Posterior vena cava (tissue), 2 donors: ENCODE results near the gene ATF3. TPM values are rescaled to one million over a fixed set of nuclear protein-coding genes. Genes with fewer than 3 reads are reported as not detected.
A peak's percentile ranks its signal among the peaks of the same experiment; 100 is the strongest.

Source experiments
- DNase-seq: peaks from one replicate; pipeline ENCODE4 v3.0.0-alpha.2; 2020; ENCODE audit warnings: low spot score
- intact Hi-C, 2 donors: fragments of 100-400 bp; cut with DNase I; formaldehyde crosslinking; loops; one replicate each; pipeline versions ENCODE4 v1.14.1 to v1.14.2; 2022 to 2023
- total RNA-seq, 2 donors: library from RNA; stranded (reverse); fragmentation: NEBNext Ultra II Directional; extraction: Animal tissue kit (Norgen Biotek cat#: 25700); gene quantifications; one replicate each; pipeline ENCODE4 v1.2.1, GENCODE V29; 2021
- donor health status: DM: yes; HTN: yes; CAD: no.
- donor health status: DM: yes; HTN: yes; CAD: no.

Gene ATF3
- total RNA-seq, 2 donors from 2014 or later = 43.4 to 193 TPM

DNA sequence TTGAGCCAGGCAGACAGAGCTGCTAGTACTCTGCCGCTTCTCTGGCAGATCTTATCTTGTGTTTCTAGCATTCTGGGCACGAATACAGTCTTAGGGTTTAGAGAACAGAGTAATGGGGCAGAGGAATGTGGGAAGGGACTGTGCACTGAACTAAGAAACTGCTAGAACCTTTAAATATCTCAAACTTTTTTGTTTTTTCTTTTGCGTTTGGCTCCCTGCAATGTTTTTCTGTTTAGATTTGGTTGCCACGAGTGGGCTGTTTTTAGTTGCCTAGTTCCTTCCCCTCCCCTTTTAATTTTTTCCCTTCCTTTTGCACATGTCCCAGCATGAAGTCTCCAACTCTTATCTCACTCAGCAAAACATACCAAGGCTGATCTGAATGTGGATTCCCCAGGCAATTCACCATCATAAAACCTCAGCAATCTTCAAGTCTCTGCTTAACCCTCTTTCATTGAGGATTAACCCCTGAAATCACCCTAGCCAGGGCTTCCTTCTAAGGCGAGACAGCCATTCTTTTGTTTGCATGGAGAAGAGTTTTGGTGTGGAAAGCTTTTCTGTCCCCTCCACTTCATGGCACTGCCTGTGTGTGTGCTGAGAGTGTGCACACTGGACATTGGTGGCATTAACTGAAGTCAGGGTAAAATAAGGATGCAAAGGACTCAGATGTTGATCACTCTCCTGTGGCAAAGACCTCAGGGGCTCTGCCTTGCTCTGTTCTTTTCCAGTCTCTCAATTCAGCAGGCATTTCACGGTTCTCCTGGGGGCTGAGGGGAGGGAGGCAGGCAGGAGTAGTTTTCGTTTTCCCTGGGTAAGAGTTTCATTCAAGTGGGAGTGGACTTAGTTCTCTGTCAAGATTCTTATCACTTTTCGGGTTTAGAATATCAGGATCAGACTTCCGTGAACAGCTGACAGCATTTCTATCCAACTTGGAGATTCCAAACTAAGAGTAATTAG is 2.8 kb upstream of the ATF3 start:
- intact Hi-C loops = no loop called here
- DNase-seq = no peak

DNA sequence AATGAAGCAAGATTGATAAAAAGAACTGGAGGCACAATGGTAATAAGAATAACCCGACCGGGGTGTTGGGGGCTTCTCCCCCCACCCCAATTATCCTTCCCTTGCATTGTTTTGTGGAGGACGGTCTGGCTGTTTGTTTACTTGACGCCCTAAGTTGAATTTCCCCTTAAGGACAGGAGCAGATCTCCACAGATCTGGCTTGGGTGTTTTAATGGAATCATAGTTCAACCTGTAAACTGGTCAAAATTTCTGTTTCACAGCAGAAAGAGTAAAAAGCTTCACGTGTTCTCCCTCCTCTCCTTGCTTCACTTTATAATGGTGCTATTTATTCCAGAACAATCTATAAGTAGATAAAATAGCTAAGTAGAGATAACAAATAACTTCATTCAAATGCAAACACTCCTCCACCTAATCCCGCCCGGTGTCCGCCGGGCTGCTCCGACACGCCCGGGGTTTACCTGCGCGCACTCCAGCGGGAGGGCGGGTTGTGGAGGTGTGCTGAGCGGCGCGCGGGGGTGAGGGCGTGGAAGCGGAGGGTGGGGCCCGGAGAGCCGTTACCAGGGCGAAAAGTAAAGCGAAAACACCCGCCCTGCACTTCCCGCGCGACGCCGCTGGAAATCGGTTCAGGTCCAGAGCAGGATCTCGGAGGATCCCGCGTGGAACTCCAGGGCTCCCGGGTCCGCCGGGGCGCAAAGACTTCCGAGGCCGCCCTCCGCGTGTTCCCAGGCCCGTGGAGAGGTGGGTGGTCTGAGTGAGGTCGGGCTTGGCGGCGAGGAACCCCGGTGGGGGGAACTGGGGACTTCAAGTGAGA is 2.0 kb upstream of the ATF3 start:
- DNase-seq = peak; percentile 89
- intact Hi-C loops = no loop called here

DNA sequence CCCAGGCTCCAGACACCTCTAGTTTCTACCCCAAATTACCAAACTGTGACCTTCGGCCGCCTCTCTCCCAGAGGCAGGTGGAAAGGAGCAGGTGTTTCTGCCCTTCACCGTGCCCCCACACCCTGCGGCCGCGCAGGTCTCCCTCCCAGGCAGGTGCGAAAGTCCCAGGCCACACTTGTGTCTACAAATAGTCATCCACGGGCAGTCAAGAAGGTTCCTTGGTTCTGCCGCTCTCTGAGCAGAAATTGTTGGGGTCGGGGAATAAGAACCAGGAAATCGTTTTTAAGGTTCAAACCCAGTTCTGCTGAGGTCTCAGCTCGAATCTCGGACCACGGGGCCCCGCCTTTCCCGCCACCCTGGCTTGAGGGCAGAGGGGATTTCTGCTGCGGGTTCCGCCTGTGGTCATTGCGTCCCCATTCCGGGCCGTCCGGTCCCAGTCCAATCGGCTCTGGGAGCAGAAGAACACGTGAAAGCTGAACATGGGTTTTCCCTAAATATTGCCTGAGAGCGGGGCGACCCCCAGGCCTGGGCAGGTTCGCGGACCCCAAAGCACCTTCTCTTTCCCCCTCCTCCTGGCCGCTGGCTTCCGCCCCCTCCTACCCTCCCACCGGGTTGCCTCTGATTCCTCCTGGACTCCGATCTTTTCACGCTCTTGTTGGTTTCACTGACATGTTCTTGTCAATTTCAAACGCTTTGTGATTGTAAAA is 1.2 kb upstream of the ATF3 start:
- intact Hi-C loops = no loop called here
- DNase-seq = no peak

DNA sequence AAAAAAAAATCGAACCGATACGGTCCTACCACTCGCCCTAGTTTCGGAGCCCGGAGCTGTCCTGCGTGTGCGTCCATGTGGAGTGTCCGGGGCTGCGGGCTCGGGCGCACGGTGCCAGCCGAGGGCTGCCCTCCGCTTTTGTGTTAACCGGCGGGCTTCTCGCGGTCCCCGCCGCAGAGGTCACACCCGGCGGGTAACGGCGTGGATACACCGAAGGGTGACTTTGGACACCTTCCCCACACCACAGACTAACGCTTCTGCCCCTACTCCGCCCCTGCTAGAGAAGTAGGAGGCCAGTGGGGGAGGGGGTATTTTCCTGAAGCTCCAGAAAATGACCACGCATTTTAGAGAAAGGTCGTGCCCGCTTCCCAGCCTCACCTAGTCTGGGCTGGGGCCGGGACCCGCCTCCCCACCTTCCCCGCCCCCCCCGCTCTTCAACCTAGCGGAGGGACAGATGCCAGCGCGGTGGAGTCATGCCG is 609 bp upstream of the ATF3 start:
- intact Hi-C loops = no loop called here
- DNase-seq = peak; percentile 88

DNA sequence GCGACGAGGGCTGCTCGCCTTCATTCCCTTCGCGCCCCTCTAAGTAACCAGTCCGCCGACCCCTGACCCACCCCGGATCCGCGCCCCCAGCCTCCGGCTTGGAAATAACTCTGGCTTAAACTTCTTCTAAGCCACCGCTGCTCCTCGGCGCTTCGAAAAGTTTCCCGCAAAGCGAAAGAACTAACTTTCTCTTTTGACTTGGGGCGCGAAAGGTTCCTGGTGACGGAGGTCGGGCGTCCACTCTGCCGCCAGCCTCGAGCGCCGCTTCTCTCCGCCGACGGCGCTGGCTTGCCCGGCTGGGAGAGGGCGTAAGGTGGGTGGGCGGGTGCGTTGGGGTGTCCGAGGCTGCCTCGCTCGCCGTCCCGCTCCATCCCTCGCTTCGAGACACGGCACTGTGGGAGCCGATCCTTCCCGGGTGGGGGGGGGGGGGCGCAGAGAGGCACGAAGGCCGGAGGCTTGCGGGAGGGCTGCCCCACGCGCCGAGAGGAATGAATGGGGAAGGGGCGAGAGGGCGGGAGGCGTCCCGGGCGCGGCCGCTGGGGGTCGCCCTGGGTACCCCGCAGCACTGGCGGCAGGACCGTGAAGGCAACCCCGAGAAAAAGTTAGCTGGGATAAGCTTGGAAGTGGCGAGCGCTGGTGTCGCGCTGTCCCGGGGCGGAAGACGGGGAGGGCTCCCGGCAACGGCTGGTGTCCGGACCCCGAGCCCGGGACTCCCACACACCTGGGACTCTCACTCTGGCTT is 569 bp downstream of the ATF3 start:
- intact Hi-C loops = no loop called here
- peak; percentile 88 for DNase-seq

DNA sequence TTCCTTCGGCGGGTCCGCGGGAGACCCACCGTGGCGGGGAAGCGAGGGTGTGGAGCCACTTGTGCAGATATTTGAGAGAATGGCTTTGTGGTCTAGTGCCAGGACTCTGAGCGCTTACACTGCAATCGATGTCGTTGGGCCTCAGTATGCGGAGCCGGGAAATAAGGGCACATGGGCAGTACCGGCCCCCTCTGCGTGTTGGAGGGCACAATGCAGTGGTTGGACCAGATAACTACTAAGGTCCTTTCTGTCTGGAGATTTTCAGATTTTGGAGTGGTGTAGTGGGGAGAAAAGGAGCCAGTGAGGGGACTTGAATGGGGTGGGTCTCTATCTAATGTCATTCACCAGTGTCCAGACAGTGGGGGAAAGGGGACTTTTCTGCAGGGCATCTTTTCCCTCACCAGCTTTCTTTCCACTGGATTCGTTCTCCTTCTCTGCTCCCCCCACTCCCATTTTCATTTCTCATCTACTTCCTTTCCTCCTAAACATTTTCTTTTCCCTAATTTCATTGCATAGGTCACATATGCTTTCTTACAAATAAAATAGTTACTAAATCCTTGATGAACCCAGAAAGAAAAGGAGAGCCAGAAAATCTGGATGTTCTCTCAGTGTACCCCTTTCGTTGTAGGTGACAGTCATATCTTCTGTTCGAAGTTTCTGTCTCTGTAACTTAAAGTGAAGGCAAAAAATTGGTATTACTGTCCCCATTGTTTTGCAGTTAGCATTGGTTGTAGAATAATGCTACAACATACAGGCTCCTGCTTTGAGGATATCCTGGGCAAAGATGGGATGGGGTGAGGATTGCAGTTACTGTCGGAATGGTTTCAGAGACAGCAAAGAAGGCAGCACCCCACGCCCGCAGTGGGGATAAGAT is 1.4 kb downstream of the ATF3 start:
- intact Hi-C loops = loop anchor here in 1 of 2 donors (5.0 kb wide), 1 partner anchor 133 kb away; no protein-coding TSS in a partner anchor
- DNase-seq = no peak

DNA sequence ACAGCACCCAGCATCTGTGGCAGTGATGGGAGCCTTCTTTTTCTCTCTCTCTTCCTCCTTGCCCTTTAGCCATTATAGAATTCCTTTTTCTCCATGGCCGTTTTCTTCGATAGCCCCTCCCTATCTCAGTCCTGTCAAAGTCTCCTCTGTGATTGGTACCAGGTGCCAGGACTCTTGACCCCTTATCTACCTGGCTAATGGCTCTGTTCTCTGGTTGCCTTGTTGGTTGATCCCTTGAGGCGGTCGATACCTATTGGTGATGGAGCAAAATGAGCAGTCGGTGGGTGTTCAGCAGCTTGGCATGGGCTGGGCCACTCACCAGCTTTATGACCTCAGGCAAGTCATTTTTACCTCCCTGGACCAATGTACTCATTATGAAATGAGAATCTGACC is 2.0 kb downstream of the ATF3 start:
- intact Hi-C loops = loop anchor here in 1 of 2 donors (5.0 kb wide), 1 partner anchor 133 kb away; no protein-coding TSS in a partner anchor
- no peak for DNase-seq

DNA sequence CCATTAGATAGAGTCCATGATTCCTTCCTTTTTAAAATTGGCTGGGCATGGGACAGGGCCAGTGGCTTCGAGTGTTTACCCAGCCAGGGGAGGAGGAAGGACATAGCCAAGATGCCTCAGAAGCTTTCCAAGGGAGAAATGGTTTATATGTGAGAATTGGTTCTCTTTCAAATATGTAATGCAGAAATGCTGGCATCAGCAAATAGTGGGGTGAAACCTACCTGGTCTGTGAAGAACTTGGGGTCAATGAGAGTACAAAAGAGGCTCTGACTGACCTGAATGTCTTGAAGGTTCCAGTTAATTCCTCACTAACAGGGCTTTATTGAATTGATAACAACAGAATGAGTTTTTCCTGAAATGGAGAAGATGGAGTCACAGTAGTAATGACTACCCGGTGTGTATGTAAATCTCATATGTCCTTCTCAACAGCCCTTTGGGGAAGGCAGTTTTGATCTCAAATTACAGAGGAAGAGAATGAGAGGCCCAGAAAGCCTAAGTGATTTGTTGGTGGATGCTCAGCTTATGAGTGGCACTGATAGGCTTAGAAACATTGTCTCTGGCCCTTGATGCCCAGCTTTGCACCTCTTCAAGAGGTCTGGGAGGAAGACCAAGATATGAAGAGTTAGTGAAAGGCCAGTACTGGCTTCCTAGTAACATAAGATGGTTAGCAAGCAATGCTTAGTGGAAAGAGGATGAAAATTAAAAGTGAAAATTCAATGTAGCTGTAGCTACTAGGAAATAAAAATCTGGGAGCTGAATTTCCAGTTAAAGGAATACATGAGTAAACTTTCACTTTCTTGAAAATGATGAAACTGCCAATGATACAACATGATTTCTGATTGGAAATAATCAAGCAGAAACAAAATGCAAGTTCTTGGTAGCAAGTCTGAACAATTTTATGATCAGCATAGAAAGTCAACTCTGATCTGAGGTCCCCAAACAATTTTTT is 2.7 kb downstream of the ATF3 start:
- intact Hi-C loops = loop anchor here in 1 of 2 donors (5.0 kb wide), 1 partner anchor 134 kb away; no protein-coding TSS in a partner anchor
- DNase-seq = no peak

DNA sequence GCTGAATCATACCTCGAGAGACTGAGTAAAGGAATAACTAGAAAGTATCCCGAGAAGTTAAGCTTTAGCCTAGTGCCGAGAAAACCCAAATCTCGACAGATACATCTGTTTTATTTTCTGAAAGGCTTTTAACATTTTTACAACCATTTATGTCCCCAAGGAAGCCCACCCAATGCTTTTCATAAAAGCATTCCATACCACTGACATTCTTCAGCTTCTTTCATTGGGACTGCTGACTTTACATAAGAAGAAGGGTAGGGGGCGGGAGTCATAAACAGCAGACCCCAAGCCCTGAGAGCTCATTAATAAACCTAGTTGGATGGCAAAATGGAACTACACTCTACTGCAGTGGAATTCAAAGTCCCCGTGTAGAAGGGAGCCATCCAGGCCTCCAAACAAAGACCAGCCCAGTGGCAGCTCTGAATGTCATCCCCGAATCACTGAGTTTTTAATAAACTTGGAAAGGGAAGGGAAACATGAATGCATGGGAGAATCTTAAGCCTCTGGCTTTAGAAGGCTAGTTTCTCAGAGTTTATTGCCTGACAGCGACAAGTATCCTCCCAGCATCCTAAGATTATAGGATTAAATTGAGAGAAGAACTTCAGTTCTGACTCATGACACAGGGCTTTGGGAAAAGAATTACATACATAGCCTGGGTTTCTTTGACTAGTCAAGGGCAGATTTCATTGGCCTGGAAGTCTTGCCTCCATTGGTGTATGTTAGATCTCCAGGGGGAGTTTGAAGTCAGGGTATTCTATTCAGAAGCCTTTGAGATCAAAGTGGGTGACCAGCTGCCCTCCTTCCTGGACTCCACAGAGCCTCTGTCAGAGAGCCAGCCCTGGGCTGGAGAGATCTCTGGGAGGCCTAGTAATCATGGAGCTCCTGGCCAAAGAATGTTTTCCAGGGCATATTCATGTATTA is 3.7 kb downstream of the ATF3 start:
- no peak for DNase-seq
- intact Hi-C loops = loop anchor here in 1 of 2 donors (5.0 kb wide), 1 partner anchor 135 kb away; no protein-coding TSS in a partner anchor

DNA sequence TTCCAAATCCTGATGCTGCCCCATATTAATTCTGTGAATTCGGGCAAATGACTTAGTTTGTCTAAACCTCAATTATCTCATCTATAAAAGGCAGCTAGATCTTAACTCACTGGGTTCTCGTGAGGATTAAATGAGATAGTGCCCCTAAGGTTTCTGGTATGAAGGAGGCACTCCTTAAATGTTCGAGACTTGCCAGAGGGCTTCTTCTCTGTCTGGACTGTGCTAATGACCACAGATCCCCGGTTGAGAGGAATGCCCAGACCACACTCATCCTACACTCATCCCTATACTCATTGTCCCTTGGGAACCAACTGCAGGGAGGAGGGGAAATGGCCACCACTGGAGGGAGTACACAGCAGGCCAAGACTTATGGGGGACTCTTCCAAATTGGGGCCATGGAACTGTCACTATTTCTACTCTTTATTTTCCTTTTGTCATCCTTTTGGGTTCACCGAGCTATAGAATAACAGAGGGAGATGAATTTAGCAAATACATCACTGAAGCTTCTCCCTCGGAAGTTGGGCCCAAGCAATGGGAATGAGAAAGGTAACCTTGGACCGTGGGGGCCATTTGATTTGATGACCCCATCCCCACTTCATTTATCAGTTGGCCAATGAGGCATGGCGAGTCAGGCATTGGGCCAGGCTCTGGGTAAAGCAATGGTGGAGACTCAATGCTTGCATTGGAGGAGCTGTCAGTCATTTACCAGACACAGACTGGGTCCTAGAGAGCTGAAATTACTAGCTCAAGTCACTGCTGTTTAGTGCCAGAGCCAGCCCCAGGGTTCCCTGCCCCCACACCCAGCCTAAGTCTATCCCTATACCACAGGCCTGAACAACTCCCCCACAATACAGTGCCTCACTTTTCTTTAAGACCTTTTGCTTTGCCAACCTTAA is 5.1 kb downstream of the ATF3 start:
- no peak for DNase-seq
- intact Hi-C loops = loop anchor here in 1 of 2 donors (5.0 kb wide), 1 partner anchor 136 kb away; no protein-coding TSS in a partner anchor

DNA sequence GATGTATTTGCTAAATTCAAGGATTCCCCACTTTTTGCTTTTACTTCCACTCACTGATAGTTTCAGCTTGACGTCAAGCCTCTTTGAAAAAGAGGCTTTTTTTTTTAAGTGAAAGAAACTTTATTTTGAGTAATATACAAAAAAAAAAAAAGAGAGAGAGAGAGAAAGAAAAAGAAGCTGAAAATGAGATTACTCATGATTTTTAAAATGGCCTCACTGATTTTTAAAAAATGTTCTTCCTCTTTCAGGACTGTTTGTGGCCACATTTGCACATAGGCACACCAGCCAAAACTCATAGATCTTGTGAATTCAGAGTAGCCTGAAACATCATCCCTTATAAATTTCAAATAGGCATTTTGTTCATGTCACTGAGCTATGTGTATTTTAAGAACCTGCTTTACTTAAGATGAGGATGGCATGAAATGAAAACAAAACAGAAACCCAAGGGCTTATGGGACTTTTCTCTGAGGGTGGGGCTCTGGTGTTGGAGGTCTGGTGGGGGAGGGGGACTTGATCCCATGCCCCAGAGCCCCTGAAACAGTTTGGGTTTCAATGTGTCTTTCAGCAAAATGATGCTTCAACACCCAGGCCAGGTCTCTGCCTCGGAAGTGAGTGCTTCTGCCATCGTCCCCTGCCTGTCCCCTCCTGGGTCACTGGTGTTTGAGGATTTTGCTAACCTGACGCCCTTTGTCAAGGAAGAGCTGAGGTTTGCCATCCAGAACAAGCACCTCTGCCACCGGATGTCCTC is 6.1 kb downstream of the ATF3 start:
- no peak for DNase-seq
- intact Hi-C loops = loop anchor here in 1 of 2 donors (5.0 kb wide), 1 partner anchor 137 kb away; no protein-coding TSS in a partner anchor

DNA sequence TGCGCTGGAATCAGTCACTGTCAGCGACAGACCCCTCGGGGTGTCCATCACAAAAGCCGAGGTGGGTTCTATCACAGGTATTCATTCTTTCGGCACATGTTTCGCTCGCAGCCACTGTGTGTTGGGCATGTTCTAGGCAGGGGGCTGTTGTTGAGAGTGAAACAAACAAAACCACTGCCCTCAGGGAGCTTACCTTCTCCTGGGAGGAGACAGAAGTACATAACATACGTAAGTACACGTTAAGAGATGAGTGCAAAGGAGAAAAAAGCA is 6.6 kb downstream of the ATF3 start:
- DNase-seq = no peak
- intact Hi-C loops = no loop called here

DNA sequence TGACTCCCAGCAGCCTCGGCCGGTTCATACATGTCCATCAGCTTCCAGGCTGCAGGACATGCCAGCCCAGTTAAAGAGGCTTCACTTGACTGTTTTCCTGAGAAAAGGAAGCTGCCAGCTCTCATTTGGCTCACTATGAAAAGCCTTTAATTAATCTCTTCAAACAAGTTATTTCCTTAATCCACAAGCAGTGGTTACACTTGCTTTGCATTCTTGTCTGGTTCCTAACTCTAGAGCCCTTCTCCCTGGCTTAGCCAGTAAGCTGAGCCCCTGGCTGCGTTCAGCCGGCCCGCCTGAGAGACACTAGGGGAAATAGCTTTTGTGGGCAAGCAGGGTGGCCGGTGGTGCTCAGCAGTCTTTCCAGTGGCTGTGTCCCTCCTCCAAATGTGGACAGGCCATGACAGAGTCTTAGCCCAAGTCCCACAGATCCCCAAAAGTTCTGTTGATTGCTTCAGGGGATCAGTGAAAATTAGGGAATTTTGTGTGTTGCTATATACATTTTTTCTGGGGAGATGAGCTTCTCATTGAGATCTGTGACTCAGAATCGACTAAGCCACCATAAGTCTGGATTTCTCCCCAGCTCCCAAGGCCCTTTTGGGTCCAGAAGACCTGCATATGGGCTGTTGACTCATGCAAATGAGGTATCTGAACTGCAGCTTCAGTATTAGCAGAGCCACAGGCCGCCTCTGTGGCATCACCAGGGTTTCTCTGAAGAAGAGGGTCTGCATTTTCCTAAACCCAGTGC is 10.1 kb downstream of the ATF3 start:
- intact Hi-C loops = no loop called here

More for the DNA sequence above, 10.1 kb downstream of the ATF3 start:
- DNase-seq = no peak
